Panc1 (cell line): ENCODE data around the gene IL1F10.

Source experiments
- POLR2AphosphoS5 ChIP-seq: IDR thresholded peaks from 2 replicates; pipeline ENCODE4 v1.6.1; 2012; ENCODE audit warnings: mild to moderate bottlenecking, low read depth, low read length, moderate library complexity
- SIN3A ChIP-seq: IDR thresholded peaks from 2 replicates; pipeline ENCODE4 v1.6.1; 2012; ENCODE audit warnings: low read depth, mild to moderate bottlenecking, low read length, moderate library complexity, borderline replicate concordance; ENCODE audit not compliant: insufficient read depth
- TCF7L2 ChIP-seq: IDR thresholded peaks from 2 replicates; pipeline ENCODE4 v1.6.1; 2011; ENCODE audit warnings: mild to moderate bottlenecking, low read depth, low read length, inconsistent platforms
- TF ChIP-seq, protein P1 (sequence below): fragments of 450-650 bp; IDR thresholded peaks from 2 replicates; pipeline ENCODE4 v1.5.1; 2017; ENCODE audit warnings: mild to moderate bottlenecking
- TF ChIP-seq, protein P2 (sequence below), 2 experiments: IDR thresholded peaks; 2 replicates each; pipeline ENCODE4 v1.6.1; 2011 to 2012; ENCODE audit warnings: low read depth in 2 of 2, control low read depth in 1 of 2, low read length in 1 of 2, mild to moderate bottlenecking in 1 of 2, moderate library complexity in 1 of 2; ENCODE audit not compliant: insufficient read depth in 1 of 2

DNA sequence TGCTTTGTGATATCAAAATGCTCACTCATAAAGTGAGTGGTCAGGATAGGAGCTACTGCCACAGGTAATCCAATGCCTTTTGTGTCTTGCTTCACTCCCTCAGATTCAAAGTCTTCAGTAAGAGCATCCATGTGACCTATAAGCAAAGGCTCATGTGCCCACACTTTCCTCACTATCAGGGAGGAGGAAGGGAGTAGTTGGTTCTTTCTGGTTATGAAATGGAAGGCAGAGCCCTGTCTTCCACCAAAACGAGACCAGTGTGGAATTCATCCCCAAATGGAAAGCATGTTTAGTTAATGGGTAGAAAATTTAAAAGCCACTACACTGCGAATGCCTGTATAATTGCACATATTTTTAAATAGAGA lies 25.8 kb downstream of the IL1F10 start:
- TF ChIP-seq, protein P1, sequence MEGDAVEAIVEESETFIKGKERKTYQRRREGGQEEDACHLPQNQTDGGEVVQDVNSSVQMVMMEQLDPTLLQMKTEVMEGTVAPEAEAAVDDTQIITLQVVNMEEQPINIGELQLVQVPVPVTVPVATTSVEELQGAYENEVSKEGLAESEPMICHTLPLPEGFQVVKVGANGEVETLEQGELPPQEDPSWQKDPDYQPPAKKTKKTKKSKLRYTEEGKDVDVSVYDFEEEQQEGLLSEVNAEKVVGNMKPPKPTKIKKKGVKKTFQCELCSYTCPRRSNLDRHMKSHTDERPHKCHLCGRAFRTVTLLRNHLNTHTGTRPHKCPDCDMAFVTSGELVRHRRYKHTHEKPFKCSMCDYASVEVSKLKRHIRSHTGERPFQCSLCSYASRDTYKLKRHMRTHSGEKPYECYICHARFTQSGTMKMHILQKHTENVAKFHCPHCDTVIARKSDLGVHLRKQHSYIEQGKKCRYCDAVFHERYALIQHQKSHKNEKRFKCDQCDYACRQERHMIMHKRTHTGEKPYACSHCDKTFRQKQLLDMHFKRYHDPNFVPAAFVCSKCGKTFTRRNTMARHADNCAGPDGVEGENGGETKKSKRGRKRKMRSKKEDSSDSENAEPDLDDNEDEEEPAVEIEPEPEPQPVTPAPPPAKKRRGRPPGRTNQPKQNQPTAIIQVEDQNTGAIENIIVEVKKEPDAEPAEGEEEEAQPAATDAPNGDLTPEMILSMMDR = no peak
- TF ChIP-seq POLR2AphosphoS5 (no peak), SIN3A (no peak), TCF7L2 (no peak)
- TF ChIP-seq, protein P2, sequence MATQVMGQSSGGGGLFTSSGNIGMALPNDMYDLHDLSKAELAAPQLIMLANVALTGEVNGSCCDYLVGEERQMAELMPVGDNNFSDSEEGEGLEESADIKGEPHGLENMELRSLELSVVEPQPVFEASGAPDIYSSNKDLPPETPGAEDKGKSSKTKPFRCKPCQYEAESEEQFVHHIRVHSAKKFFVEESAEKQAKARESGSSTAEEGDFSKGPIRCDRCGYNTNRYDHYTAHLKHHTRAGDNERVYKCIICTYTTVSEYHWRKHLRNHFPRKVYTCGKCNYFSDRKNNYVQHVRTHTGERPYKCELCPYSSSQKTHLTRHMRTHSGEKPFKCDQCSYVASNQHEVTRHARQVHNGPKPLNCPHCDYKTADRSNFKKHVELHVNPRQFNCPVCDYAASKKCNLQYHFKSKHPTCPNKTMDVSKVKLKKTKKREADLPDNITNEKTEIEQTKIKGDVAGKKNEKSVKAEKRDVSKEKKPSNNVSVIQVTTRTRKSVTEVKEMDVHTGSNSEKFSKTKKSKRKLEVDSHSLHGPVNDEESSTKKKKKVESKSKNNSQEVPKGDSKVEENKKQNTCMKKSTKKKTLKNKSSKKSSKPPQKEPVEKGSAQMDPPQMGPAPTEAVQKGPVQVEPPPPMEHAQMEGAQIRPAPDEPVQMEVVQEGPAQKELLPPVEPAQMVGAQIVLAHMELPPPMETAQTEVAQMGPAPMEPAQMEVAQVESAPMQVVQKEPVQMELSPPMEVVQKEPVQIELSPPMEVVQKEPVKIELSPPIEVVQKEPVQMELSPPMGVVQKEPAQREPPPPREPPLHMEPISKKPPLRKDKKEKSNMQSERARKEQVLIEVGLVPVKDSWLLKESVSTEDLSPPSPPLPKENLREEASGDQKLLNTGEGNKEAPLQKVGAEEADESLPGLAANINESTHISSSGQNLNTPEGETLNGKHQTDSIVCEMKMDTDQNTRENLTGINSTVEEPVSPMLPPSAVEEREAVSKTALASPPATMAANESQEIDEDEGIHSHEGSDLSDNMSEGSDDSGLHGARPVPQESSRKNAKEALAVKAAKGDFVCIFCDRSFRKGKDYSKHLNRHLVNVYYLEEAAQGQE (IDR thresholded peaks at IDR 0.05; ENCODE audit: insufficient read depth in 1 of 2, low read depth in 2 of 2, low read length in 1 of 2) = no peak
